ENCODE measurements around the gene VEZF1. TPM values are rescaled to one million over a fixed set of nuclear protein-coding genes. Genes with fewer than 3 reads are reported as not detected.

The VEZF1 gene
- total RNA-seq (ENCODE audit: low replicate concordance): 53.3 and 73.2 TPM in 2 replicates
- long read RNA-seq, partial matches to known transcripts: 4 of 17 reads
- long read RNA-seq, other reads (novel, unspliced or antisense): 9 of 17 reads

GRCh38 chr17:57987581-57988300 lies at the start of gene VEZF1:
TSS of gene VEZF1 (minus strand) at chr17:57988254. CDS start at chr17:57988111, 143 bp downstream.
- H3K27me3 Mint-ChIP-seq: peaks cover 3% of the 10 kb centered on the region
- peak within 1 kb of the TSS; percentile 96 for H3K27ac Mint-ChIP-seq
- no peaks in the 10 kb centered on the region for H3K9me3 Mint-ChIP-seq
- H3K36me3 Mint-ChIP-seq: peaks cover 7% of the 10 kb centered on the region
- TF ChIP-seq, protein P1, sequence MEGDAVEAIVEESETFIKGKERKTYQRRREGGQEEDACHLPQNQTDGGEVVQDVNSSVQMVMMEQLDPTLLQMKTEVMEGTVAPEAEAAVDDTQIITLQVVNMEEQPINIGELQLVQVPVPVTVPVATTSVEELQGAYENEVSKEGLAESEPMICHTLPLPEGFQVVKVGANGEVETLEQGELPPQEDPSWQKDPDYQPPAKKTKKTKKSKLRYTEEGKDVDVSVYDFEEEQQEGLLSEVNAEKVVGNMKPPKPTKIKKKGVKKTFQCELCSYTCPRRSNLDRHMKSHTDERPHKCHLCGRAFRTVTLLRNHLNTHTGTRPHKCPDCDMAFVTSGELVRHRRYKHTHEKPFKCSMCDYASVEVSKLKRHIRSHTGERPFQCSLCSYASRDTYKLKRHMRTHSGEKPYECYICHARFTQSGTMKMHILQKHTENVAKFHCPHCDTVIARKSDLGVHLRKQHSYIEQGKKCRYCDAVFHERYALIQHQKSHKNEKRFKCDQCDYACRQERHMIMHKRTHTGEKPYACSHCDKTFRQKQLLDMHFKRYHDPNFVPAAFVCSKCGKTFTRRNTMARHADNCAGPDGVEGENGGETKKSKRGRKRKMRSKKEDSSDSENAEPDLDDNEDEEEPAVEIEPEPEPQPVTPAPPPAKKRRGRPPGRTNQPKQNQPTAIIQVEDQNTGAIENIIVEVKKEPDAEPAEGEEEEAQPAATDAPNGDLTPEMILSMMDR (conservative IDR thresholded peaks at IDR 0.05): no peak
- H3K4me1 Mint-ChIP-seq (ENCODE audit: unreplicated experiment): peaks cover 62% of the 10 kb centered on the region
- DNase-seq (ENCODE audit: extremely low spot score, unreplicated experiment): peak; percentile 87
- peak within 1 kb of the TSS; percentile 95 for H3K4me3 Mint-ChIP-seq

DNA sequence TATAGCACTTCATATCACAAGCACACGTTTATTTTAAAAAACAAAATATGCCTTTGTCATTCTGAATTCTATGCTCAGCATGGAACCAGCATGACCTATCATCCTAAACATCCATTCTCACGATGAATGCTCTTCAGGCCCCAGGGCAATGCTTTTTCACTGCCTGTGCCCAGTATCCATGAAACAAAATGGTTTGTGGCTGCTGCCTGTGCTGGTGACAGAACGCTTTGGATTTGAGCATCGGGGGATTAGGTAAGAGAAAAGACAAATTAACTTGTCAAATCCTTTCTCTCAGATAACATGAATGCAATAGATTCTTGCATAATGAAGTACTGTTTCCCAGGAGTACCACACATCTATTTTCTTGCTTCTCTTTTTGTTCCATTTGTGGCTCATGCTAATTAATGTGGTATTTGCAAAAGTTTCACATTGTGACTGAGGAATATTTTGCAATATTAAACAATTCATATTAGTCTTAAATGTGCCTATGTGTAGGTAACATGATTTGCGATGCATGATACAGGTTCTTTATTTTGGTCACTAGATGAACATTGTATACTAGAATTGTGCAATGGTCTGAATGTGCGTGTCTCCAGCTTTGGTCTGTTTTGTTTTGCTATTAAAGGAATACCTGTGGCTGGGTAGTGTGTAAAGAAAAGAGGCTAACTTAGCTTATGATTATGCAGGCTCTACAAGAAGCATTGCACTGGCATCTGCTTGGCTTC lies 44.8 kb upstream of the VEZF1 start:
- no peak overlapping the region for H3K4me3 Mint-ChIP-seq
- peaks cover 2% of the 10 kb centered on the region for H3K36me3 Mint-ChIP-seq
- H3K9me3 Mint-ChIP-seq: peaks cover 9% of the 10 kb centered on the region
- TF ChIP-seq, protein P1 (conservative IDR thresholded peaks at IDR 0.05): no peak
- no peak overlapping the region for H3K27ac Mint-ChIP-seq
- DNase-seq (ENCODE audit: extremely low spot score, unreplicated experiment): no peak
- no peaks in the 10 kb centered on the region for H3K4me1 Mint-ChIP-seq (ENCODE audit: unreplicated experiment)
- H3K27me3 Mint-ChIP-seq: no peaks in the 10 kb centered on the region

DNA sequence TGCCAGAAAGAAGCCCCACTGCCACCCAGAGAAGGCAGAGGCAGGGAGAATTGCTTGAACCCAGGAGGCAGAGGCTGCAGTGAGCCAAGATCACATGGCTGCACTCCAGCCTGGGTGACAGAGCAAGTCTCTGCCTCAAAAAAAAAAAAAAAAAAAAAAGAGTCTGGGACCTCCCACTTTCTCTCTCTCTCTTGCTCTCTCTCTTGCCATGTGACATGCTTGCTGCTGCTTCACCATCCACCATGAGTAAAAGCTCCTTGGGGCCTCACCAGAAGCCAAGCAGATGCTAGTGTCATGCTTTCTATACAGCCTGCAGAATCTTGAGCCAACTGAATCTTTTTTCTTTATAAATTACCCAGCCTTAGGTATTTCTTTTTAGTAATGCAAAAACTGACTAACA lies 40.5 kb upstream of the VEZF1 start:
- Mint-ChIP-seq H3K27ac (no peak overlapping the region), H3K4me3 (no peak overlapping the region), H3K27me3 (peaks cover 3% of the 10 kb centered on the region), H3K9me3 (peaks cover 10% of the 10 kb centered on the region), H3K36me3 (peaks cover 3% of the 10 kb centered on the region), H3K4me1 (ENCODE audit: unreplicated experiment) (no peaks in the 10 kb centered on the region)
- DNase-seq (ENCODE audit: extremely low spot score, unreplicated experiment): no peak
- TF ChIP-seq, protein P1 (conservative IDR thresholded peaks at IDR 0.05): no peak

- Mint-ChIP-seq H3K9me3 (no peaks in the 10 kb centered on the region), H3K36me3 (peaks cover 5% of the 10 kb centered on the region), H3K27me3 (peaks cover 3% of the 10 kb centered on the region), H3K4me1 (ENCODE audit: unreplicated experiment) (no peaks in the 10 kb centered on the region), H3K27ac (no peak overlapping the region), H3K4me3 (no peak overlapping the region)
- TF ChIP-seq, protein P1 (conservative IDR thresholded peaks at IDR 0.05): no peak
- no peak for DNase-seq (ENCODE audit: extremely low spot score, unreplicated experiment)
These were observed 32.3 kb upstream of the VEZF1 start for GRCh38 chr17:58020401-58020800.

DNA sequence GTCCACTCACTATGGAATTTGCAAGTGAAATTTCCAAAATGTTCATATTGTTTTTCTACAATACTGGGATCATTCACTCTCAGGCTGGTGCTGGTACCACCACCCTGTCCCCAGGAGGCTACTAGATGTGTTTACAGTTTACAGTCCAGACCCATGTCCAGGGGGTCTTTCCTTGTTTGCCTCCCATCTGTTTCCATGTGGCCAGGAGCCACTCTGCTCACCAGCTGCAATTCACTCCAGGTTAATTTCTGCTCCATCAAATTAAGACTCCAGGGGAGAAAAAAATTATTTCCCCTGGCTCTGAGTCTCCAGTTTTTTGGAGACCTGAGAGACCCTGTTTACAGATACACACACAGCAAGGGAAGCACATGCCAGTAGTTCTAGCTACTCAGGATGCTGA lies 31.5 kb upstream of the VEZF1 start:
- Mint-ChIP-seq H3K36me3 (peaks cover 5% of the 10 kb centered on the region), H3K4me1 (ENCODE audit: unreplicated experiment) (no peaks in the 10 kb centered on the region), H3K9me3 (no peaks in the 10 kb centered on the region), H3K27ac (no peak overlapping the region), H3K4me3 (no peak overlapping the region), H3K27me3 (no peaks in the 10 kb centered on the region)
- no peak for DNase-seq (ENCODE audit: extremely low spot score, unreplicated experiment)
- TF ChIP-seq, protein P1 (conservative IDR thresholded peaks at IDR 0.05): no peak

Data from type B pancreatic cell (in vitro differentiated cells).